ENCODE results near the gene CNOT1.

CNOT1 gene

GRCh38 chr16:58475091-58475619, 154.5 kb downstream of the CNOT1 start:
- DNase-seq, result no peak

- DNase-seq, result no peak
Observed at GRCh38 chr16:58474296-58474695, 155.3 kb downstream of the CNOT1 start.

DNA sequence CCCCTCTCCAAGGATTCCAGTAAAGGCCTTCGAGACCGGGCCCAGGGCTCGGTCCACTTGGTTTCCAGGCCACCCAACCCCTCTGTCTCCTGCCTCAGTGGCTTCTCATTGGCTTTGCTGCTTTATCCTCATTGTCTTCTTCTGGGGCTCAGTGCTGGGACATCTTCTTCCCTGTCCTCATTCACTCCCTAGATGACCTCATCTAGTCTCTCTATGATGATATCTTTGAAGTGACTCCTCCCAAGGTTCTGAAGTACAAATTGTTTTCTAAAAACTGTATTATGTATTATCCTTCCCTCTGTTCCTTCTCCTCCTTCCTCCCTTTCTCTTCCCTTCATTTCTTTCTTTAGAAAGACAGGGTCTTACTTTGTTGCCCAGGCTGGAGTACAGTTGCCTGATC, 156.8 kb downstream of the CNOT1 start:
- no peak for DNase-seq

DNA sequence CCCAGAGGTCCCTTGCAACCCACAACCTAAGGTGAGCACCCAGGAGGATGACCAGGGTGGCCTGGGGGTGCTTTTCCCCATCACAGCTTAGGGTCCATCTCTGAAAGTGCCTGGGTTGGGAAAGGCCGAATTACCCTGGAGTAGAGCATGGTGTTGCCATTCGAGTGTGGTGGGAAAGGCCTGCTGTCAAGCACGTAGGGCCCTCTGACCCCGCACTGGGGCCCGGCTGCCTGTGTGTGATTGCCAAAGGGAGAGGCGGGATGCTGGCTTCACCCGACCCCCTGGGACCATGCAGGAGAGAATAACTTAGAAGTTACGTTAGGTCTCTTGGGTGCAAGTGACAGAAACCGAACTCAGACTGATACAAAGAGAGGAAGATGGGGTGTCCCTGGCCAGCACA, 157.4 kb downstream of the CNOT1 start:
- no peak for DNase-seq

DNA sequence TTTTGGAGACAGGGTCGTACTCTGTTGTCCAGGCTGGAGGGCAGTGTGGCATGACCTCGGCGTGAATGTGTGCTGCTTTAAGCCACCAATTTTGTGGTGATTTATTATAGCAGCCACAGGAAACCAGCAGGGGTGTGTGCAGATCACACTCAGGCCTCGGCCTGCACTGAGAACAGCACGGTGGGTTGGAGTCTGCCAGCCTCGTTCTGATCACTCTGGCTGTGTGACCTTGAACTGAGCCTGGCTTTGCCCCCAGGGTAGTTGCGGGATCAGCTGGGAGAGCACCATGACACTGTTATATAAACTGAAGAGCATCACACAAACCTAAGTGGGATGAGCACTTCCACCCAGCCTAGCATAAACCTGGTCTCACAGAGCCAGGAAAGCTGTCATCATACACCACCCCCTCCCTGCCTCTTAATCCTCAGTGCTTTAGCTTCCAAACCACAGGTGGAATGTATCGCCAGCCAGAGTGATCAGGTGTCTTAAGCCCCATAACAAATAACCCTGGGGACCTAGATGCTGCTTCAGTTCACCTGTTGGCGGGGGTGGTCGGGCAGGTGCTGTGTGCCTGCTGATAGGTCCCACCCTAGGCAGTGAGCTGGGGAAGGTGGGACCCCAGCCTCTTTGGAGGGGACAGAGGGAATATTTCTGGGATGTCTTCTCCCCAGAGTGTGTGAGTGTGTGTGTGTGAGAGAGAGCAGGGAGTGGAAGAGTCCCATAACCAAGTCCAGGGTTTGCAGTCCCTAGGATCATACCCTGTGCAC, 158.2 kb downstream of the CNOT1 start:
- no peak for DNase-seq

All from CD4-positive, alpha-beta T cell treated with Interleukin-12 subunit alpha and Interleukin-12 subunit beta, for 1 hour (primary cell).